ENCODE results near the gene DFFA.
A peak's percentile ranks its signal among the peaks of the same experiment; 100 is the strongest.
"Not testable (repeated sequence)": the region's sequence is repeated elsewhere in the genome, so short reads cannot be mapped to it uniquely, and the experiment has no call there.

DFFA gene

DNA sequence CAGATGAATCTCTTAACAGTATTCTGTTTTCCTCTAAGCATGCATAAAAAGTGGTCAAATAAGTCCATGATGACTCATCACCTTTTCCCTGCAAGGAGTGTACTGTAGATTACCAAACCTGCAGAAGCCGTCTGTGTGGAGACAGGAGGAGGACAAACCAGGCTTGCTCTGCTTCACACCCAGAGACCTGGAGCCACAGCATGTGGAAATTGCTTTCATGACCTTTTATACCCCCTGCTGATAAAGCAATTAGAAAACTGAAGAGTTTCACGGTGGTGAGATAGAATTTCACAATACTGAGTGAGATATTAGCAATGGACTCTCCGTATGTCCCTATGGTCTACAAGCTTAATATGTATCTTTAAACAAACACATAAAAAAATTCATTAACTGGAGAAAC, 13.1 kb downstream of the DFFA start:
- no peak for DNase-seq (ENCODE audit: low spot score)

DNA sequence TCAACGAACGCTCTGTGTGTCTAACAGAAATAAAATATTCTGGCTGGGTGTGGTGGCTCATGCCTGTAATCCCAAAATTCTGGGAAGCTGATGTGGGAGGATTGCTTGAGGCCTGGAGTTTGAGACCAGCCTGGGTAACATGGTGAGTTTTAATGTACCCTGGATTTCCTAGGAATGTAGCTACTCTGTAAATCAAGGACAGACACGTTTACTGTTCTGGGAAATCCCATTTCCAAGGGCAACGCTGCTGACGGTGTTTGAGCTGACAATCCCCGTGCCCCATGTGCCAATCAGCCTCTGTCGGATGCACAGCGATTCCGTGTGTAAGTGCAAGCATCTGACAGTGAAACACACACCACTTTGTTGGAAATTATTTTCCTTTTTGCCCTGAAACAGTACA, 14.5 kb downstream of the DFFA start:
- DNase-seq (ENCODE audit: low spot score), result no peak

DNA sequence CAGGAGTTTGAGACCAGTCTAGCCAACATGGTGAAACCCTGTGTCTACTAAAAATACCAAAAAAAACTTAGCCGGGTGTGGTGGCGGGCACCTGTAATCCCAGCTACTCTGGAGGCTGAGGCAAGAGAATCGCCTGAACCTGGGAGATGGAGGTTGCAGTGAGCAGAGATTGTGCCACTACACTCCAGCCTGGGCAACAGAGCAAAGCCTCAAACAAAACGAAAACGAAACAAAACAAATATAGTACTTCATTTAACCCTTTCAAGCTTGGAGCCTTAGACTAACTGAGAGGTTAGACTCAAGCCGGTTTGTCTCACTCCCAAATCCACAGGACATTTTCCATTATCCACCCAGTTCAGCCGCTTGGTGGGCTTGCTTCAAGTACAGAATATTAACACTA, 14.9 kb downstream of the DFFA start:
- not testable (repeated sequence) for DNase-seq (ENCODE audit: low spot score)

- no peak for DNase-seq (ENCODE audit: low spot score)
Measured at GRCh38 chr1:10456661-10457060, 15.7 kb downstream of the DFFA start.

DNA sequence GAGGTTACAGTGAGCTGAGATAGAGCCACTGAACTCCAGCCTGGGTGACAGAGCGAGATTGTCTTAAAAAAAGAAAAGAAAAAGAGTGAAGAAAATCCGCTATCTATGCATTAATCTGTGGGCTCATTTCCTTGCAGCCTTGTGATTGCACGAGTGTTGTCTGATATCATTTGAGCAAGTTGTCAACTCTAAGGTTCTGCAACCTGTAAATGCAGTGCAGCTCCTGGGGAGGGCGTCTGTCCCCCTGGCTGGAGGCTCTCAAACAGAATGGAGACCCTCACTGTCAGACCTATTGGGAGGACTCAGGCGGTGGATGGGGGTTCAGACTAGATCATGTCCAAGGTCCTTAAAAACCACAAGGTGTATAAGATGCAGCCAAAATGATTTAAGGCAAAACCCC, 16.3 kb downstream of the DFFA start:
- DNase-seq (ENCODE audit: low spot score), result no peak

GRCh38 chr1:10451287-10451686, 21.0 kb downstream of the DFFA start:
- DNase-seq (ENCODE audit: low spot score), result no peak

GRCh38 chr1:10450836-10451235, 21.5 kb downstream of the DFFA start:
- DNase-seq (ENCODE audit: low spot score), result no peak

DNA sequence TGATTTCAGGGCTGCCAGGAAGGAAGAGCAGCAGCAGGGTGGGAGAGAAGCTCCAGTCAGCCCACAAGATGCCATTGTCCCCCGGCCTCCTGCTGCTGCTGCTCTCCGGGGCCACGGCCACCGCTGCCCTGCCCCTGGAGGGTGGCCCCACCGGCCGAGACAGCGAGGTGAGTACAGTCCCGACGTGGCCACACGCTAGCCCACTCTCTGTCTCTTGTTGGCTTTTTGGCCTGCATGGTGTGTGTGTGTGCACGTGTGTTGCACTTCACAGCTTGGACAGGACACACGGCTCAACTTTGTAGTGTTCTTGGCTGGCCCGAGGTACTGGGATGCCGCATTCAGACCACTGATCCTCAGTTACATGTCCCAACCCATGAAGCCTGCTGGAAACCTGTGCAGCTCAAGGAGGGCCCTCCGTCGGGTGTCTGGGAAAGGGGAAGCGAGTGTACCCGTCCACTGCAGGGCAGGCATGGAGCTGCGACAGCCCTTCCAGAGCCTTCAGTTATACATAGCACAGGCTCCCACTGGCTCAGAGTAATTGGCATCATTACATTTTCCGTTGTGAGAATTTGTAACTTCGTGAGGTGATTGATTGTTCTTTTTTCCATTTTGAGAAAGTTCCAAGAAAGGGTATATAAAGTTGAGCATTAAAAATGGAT, 22.0 kb downstream of the DFFA start:
- no peak for DNase-seq (ENCODE audit: low spot score)

GRCh38 chr1:10449751-10450150, 22.6 kb downstream of the DFFA start, which contains the start of gene CORT:
Gene CORT (plus strand): TSS chr1:10450031. CDS start chr1:10450224, 193 bp downstream.
- no peak for DNase-seq (ENCODE audit: low spot score)

DNA sequence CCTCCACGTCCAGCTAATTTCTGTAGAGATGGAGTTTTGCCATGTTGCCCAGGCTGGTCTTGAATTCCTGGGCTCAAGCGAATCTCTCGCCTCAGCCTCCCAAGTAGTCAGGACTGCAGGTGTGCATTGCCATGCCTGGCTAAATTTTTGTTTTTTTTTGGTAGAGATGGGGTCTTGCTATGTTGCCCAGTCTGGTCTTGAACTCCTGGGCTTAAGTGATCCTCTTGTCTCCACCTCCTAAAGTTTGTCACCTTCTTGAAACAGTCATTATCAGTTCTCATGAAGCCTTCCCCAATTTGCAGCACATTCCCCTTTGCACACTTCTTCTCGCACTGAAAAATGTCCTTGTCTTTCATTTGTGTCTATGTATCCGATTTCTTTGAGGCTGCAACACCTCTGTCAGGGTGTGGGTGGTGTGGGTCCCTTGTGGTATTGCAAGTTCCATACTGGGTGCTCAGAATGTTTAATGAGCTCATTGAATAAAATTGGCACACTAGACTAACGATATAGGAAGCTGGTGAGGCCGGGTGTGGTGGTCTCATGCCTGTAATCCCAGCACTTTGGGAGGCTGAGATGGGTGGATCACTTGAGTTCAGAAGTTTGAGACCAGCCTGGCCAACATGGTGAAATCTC, 25.4 kb downstream of the DFFA start:
- no peak for DNase-seq (ENCODE audit: low spot score)

GRCh38 chr1:10444795-10445397, 27.4 kb downstream of the DFFA start:
- no peak for DNase-seq (ENCODE audit: low spot score)

DNA sequence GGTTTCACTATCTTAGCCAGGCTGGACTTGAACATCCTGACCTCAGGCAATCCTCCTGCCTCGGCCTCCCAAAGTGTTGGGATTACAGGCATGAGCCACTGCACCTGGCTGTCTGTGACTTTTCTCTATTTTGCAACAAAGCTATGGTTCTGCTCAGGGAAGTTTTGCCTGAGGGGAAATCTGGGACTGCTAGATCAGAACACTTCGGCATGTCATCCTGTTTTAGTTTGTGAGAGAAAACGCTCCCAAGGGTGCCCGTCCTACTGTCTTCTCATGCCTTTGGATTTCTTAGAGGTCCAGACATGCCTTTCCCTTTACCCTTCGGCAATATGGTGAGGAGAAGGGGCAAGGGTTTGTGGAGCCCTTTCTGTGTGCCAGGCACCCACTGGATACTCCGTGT, 28.1 kb downstream of the DFFA start:
- DNase-seq (ENCODE audit: low spot score), result no peak

- DNase-seq (ENCODE audit: low spot score), result no peak
Measured at GRCh38 chr1:10440794-10441193, 31.5 kb downstream of the DFFA start.

- DNase-seq (ENCODE audit: low spot score), result no peak
Measured at GRCh38 chr1:10440305-10440704, 32.0 kb downstream of the DFFA start.

- DNase-seq (ENCODE audit: low spot score), result no peak
Measured at GRCh38 chr1:10438677-10439163, 33.6 kb downstream of the DFFA start.

- DNase-seq (ENCODE audit: low spot score), result no peak
Measured at GRCh38 chr1:10437052-10437451, 35.3 kb downstream of the DFFA start.

GRCh38 chr1:10434590-10434989, 37.7 kb downstream of the DFFA start:
- no peak for DNase-seq (ENCODE audit: low spot score)

GRCh38 chr1:10433790-10434189, 38.5 kb downstream of the DFFA start:
- no peak for DNase-seq (ENCODE audit: low spot score)

DNA sequence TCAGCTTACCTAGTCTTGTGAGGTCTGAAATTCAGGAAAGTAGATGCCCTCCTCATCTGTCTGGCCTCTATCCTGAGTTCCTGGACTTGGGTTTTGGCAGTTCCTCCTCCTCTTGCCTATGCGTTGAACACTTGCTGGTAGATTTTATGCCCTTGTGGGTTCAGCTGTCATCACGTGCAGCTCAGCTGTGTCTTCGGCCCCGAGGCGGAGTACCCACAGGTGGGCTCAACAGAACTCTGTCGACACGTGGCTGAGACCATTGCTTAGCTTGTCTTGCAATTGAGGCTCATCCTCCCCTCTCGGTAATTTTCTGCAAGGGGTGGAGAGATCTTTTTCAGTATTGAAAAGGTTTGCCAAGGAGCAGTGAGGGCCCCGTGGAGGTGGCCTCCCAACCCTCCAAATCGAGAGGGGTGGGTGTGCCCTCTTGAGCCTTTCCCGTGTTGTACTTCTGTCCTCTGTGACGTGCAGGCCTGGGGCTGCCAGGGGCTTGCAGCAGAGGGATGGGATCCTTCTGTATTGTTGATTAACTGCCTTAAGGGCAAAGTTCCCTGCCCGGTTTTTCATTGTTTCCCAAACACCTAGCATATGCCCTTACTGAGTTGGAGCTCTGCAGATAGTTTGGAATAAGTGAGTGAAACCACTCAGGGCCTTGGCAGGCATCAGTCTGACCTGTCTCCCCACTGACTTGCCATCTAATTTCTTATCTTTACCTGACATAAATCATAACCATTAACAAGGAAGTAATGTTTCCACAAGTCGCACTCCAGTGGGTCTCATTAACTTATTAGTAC, 39.2 kb downstream of the DFFA start:
- no peak for DNase-seq (ENCODE audit: low spot score)

DNA sequence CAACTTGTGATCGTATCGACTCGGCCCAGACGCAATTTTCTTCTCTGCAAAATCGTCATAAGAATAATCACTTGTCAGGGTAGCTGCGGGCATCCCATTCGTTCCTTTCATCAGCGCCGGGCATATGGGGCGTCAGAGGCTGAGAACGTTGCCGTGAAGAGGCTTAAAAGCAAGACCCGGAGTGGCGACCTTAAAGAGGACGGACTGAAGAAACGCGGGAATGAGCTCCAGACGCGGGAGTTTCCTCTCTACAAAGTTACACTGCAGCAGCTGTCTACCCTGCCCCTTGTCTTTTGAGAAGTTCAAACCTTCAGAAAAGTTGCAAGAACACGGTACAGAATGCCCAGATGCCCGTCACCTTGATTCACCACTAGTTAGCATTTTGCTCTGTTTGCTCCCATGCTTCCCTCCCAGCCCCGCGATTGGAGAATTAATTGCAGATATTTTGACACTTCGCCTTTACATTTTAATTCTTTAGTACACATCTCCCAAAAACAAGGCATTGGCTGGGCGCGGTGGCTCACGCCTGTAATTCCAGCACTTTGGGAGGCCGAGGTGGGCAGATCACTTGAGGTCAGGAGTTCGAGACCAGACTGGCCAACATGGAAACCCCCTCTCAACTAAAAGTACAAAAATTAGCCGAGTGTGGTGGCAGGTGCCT, 41.1 kb downstream of the DFFA start:
- no peak for DNase-seq (ENCODE audit: low spot score)

GRCh38 chr1:10430216-10431069, 41.9 kb downstream of the DFFA start, which contains the start of gene CENPS:
Gene CENPS (plus strand): TSS chr1:10430433. CDS start chr1:10430518, 85 bp downstream.
- peak; percentile 86 for DNase-seq (ENCODE audit: low spot score)
